SK-N-DZ (cell line): Measurements from ENCODE around the gene ACOX1.

Experiments
- DNase-seq: peaks from one replicate; pipeline ENCODE4 v3.0.0-alpha.2; 2015; ENCODE audit warnings: low spot score

ACOX1 gene

DNA sequence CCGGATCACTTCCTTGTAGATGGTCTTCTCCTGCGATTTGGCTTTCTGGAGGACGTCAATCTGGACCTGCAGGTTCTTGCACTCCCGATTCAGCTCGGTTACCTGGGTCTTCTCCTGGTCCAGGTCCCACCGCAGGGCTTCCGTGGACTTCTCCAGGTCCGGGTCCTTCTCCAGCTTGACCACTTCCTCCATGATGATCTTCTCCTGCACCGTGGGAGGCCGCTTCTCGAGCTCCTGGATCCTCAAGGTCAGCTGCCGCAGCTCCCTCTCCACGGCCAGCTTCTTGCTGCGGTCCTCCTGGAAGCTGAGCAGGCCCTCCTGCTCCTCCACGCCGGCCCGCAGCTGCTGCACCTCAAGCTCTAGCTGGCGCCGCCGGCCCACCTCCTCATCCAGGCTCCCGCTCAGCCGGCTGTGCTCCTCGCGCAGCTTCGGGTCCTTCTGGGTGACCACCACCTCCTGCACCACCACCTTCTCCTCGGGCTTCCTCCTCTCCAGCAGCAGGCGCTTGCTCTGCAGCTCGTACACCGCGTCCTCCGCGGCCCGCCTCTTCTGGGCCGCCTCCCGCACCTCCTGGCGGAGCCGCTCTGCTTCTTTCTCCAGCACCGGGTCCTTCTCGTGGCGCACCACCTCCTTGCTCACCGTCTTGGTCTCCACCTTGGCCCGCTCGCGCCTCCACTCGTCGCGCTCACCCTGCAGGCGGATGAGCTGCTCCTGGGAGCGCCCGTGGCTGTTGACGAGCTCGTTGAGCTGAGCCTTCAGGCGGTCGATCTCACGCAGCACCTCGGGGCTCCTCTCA is 29.9 kb upstream of the ACOX1 start:
- DNase-seq = no peak

DNA sequence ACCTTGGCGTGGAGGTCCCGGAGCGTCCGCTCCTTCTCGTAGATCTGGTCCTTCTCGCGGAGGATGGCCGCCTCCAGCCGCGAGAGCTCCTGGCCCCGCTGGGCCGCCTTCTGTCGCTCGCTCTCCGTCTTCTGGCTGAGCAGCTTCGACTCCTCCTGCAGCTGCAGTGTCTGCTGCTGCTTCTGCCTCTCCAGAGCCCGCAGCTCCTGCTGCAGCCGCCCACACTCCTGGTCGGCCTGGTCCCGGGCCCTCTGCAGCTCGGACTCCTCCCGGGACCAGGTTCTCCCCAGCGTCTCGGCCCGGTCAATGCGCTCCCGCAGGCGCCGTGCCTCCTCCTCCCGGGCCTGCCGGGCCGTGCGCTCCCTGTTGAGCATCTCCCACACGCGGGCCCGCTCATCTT is 29.2 kb upstream of the ACOX1 start:
- no peak for DNase-seq

DNA sequence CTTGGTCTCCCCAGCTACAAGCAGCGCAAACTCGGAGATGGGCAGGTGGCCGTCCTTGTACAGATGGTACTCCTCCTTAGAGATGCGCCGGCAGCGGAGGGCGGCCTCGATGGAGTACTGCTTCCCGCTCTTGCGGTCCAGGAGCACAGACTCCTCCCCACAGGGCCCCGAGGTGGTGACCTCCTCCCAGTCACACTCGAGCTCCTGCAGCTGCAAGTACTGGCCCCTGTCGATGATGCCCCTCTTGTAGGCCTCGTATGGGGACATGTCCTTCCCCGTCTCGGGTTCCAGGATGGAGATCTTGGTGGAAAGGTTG is 28.8 kb upstream of the ACOX1 start:
- no peak for DNase-seq

DNA sequence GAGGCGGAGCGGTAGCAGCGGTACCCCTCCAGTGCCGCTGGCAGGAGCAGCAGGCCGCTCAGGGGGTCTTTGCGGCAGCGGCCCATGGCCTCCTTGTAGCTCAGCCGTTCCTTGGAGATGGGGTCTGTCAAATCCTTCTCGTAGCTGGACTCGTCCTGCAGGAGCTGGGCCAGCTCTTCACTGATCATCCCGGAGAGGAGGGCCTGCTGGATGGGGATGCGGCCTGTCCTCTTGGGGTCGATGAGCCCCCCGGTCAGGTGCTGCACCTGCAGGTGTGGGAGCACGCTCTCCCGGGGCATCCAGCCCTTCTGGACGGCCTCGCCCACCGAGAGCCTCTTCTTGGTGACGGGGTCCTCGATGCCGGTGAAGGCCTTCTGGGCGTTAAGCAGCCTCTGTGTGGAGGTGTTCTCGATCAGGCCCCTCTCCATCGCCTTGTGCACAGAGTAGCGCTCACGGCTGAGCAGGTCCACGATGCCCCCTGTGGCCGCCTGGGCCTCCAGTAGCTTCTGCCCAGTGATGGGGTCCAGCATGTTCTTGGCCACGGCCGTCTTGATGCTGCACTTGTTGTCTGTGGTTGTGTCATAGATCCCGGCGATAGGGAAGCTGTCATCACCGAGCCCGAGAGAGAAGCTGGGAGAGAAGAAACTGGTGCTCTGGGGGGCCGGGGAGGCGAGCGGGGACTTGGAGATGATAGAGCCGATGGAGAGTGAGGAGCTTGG is 28.3 kb upstream of the ACOX1 start:
- DNase-seq = no peak

DNA sequence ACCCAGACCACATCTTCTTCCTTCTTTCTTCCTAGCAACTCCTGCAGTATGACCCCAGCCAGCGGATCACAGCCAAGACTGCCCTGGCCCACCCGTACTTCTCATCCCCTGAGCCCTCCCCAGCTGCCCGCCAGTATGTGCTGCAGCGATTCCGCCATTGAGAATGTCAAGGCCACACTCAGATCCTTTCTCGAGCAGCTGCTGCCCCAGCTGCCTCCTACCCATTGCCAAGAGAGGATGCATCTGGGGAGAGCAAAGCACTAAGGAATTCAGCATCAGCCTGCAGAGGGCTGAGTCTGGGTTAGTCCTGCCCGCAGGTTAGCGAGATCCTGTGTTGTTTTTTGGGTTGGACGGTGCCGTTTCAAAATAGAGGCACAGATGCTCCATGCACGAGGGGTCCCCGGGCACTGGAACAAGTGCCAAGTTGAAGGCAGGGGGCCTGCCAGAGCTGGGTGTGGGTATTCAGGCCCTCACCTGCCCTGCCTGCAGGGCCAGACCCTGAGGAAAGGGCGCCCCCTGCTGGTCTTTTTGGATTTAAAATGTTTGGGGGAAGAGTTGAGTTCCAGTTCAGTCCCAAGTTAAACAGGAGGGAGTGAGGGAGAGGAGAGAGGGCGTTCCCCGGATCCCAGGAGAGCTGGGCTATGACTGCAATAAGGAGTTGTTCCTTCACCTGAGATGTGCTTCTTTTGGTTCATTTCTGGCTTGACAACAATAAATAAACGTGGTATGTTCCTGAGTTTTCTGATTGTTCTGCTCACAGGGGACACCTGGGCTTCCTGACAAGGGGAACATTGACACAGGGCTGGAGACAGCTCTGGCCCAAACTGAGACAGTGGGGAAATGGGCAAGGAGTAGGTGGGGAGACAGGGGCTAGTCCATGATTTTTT is 26.5 kb upstream of the ACOX1 start:
- DNase-seq = peak; percentile 70

DNA sequence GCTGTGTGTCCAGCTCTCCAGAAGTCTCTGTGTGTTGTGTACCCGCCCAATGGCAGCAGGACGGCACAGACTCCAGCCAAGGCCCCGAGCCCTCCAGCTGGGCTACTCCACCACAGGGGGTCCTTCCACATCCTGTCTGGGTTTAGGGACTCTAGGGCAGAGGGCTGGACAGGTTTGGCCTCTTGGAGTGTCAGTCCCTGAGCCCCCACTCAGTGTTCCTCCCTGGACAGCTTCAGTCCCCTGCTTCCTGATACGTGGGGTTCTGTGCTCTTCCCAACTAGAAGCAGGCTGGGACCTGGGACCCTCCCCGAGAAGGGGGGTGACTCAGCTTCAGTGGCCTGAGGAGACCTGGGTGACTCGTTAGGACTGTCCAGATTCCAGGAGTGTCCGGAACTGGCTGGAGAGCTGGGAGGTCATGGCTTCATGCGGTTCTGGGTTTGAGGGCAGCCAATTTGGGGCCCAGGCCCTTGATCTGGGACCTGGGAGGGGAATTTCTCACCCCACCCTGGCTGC is 25.8 kb upstream of the ACOX1 start:
- DNase-seq = no peak

DNA sequence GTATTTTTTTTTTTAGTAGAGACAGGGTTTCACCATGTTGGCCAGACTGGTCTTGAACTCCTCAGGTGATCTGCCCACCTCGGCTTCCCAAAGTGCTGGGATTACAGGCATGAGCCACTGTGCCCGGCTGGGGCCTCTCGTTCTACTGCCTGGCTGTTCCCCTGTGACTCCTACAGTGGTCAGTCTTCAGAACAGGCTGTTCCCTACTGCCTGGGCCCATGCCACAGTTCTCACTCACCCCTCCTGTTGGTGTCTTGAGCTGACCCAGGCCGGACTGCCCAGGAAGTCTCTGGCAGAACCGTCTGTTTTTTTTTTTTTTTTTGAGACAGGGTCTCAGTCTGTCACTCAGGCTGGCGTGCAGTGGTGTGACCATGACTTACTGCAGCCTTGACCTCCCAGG is 24.9 kb upstream of the ACOX1 start:
- no peak for DNase-seq

DNA sequence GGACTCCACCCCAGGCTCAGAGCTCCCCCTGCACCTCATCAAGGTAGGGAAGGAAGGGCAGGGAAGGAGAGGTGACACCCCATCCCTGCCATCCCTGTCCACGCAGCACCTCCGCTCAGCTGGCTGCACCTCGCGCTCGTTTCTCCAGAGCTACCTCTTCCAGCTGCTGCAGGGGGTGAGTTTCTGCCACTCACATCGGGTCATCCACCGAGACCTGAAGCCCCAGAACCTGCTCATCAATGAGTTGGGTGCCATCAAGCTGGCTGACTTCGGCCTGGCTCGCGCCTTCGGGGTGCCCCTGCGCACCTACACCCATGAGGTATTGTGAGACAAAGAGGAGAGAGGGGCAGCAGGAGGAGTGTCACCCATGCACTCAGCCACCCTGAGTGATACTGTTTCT is 23.1 kb upstream of the ACOX1 start:
- DNase-seq = no peak

DNA sequence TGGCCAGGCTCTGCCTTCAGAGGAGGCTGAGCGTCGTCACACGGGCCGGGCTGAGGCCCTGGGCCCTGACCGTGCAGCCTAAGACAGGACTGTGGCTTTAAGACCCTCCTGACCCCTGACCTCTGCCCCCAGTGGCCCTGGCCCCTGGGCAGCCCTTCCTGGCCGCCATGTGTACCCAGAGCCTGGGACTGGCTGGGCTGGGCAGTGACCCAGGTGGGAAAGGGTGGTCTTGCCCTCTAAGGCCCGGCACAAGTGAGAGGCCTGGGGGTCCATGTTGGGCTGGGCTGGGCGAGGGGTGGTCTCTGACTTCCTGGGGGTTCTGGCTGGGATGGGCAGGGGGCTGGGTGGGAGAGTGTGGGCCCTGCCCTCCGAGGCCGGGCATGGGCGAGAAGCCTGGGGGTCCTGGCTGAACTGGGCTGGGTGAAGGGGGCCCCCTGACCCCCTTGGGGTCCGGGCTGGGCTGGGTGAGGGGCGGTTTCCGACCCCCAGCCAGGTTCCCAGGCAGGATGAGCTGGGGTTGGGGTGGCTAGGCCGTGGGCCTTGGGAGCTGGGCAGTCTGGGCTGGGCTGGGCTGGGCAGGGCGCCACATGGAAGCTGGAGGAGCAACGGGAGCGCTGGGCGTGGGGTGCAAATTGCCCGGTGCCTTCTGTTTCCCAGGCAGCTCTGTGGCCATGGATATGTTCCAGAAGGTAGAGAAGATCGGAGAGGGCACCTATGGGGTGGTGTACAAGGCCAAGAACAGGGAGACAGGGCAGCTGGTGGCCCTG is 22.0 kb upstream of the ACOX1 start, which contains the start of gene CDK3:
Gene CDK3 (plus strand): TSS at position 101 of the 767 bp plus-strand sequence. CDS start 571 bp downstream, at position 672.
- DNase-seq = no peak

DNA sequence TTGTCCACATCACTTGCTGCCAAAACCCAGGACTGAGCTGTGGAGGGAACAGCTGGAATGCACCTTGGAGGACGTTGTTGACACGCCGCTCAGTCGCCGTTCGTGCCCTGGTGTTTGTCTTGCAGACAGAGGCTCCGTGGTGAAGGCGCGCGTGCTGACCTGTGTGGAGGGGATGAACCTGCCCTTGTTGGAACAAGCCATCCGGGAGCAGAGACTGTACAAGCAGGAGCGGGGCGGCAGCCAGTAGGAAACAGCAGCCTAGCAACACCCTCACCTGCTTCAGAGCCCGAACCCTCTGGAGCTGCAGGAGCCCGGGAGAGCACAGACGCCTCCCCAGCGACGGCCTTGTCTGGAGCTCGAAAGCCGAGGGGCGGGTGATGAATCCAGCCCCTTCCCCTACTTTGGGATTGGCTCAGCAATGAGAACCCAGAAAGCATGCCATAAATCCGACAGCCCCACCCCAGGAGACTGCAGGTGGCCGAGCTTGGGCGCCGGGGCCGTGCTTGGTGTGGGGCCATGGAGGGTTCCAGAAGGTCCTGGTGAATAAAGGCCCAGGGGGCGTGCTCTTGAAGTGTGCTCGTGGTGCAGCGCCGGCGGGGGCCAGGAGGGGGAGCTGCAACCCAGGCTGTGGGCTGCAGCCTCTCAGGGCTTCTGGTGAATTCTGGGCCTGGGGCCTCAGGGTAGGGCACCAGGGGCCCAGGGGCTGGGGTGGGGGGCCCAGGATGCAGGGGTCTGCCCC is 21.2 kb upstream of the ACOX1 start:
- peak; percentile 71 for DNase-seq

DNA sequence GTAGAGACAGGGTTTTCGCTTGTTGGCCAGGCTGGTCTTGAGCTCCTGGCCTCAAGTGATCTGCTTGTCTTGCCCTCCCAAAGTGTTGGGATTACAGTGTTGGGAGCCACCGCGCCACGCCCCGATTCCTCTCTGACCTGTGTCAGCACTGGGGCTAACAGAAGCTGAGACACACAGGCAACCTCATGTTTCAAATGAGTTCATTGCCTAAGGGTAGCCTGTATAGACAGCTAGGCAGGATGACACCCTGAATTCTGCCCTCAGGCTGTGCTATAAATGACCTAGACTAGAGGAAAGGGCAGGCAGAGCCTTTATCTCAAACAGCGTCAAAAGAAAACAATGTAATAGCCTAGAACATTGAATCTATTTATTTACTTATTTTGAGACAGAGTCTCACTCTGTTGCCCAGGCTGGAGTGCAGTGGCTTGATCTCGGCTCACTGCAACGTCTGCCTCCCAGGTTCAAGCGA is 19.4 kb upstream of the ACOX1 start:
- DNase-seq = no peak

DNA sequence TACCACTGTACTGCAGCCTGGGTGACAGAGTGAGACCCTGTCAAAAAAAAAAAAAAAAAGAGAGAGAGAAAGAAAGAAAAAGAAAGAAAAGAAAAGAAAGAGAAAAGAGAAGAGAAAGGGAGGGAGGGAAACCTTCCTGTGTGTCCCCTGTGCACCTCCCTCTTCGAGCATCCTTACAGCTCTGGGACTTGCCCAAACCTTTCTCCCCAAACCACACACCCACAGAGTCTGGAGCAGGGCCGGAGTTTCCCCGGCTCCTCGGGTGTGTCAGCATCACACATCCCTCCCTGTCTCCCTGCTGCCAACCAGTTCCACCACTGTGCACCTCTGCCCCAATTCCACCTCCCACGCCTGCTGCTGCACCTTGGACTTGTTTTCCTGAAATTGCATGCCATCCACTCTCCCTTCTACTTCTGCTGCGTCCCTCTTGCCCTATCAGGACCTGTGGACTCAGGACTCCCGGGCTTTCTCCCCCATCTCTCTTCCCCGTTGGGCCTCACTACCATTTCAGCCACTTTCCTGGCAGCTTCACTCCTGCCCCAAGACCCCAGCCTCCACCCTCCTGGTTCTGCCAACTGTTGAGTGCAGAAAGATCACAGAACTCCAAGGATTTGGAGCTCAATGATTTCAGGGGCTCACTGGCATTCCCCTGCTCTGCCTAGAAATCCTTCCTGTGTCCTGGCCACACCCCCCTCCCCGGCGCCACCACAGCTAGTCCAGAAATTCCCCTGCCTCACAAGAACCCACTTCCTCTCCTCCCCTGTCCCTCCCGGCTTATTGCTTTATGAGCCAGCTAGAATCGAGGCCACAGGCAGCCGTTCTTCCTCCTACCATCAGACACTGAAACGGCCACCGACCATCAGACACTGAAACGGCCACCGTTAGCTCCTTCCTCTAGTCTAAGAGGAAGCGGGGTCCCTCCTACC is 18.0 kb upstream of the ACOX1 start:
- DNase-seq = no peak

DNA sequence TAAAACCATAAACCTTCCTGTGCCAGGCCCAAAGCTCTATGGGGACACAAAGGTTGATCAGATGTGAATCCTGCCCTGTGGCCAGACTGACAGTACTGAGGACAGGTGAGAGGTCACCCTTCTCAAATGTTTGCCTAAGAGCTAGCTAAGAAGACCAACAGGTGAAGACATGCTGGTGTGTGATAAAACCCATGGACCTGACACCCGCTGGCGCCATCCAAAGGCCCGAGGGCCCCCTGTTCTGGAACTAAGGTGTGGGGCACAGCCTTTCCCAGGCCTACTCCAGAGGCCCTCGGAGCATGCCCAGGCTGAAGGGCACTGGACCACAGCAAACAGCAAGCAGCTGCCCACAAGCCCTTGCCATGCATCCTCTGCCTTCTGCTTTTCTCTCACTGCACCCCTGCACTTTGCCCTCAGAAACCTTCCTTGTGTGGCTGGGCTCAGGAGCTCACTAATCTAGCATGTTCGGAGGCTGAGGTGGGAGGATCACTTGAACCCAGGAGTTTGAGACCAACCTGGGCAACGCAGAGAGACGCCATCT is 16.5 kb upstream of the ACOX1 start:
- DNase-seq = no peak

DNA sequence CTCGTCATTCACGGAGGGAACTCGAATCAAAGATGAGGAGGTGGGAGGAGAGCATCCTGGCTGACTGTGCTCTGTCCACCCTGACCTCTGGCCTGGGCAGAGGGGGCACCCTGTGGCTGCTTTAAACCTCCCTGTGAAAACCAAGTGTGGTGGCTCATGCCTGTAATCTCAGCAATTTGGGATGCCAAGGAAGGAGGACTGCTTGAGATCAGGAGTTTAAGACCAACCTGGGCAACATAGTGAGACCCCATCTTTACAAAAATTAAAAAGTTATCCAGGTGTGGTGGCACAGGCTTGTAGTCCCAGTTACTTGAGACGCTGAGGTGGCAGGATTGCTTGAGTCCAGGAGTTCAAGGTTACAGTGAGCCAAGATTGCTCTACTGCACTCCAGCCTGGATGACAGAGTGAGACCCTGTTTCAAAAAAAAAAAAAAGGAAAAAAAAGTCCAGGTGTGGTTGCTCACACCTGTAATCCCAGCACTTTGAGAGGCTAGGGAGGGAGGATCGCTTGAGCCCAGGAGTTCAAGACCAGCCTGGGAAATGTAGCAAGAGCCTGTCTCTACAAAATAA is 15.9 kb upstream of the ACOX1 start:
- DNase-seq = no peak

DNA sequence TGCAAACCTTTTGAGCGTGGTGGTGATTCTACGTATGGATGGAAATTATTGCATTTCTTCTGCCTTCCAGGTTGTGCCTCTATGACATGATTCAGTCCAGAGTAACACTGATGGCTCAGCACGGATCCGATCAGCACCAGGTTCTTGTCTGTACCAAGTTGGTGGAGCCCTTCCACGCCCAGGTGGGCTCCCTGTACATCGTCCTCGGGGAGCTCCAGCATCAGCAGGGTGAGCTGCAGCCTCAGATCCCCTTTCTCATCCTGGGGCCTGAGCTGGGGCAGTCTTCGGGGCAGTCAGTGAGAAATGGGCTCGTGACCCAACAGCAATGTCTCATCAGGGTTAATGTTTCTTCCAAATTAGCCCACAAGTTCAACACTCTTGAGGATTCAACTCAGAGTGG is 12.4 kb upstream of the ACOX1 start:
- no peak for DNase-seq

DNA sequence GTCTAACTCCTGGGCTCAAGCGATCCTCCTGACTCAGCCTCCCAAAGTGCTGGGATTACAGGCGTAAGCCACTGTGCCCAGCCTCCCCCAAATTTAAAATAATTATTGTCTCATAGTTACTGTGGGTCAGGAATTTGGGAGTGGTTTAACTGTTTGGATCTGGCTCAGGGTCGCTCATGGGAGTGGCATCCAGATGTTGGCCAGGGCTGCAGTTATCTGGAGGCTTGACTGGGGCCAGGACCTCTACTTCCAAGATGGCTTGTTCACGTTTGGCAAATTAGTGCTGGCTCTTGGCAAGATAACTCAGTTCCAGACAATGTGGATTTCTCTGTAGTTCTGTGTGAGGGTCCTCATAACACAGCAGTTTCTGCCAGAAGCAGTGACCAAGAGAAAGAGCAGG is 8.1 kb upstream of the ACOX1 start:
- DNase-seq = no peak

DNA sequence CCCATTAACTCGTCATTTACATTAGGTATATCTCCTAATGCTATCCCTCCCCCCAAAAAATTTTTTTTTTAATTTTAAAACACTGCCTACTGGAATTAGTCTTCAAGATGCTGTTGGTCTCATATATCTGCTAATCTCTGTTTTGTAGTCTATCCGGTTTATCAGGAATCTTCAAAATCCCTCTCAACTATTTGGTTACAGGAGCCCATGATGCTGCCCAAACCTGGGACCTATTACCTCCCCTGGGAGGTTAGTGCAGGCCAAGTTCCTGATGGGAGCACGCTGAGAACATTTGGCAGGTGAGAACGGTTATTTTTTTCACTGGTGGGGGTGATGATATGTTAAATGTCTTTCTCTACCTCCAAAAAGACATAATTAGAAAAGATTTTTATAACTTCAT is 7.0 kb upstream of the ACOX1 start:
- no peak for DNase-seq

DNA sequence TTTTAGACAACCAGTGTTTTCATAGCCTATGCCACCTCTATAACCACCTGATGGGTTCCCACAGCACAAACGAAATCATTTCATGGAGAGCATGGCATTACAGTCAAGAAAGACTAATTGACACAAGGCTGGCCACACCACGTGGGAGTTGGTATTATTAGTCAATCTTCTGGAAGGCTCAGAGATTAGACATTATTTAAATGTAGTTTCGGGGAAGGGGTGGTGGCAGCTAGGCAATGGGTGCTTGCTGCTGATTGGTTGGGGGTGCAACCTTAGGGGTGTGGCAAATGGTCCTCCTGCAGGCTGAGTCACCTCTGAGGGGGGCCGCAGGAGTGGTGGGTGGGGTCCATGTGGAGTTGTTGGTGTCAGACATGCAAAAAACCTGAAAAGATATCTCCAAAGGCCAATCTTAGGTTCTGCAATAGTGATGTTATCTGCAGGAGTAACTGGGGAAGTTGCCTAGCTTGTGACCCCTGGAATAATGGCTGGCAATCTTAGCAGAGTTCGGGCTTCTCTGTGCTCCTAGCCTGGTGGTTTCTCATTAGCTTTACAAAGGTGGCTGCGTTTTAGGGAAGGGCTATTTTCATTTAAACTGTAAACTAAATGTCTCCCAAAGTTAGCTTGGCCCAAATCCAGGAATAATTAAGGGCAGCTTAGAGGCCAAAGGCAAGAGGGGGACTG is 4.7 kb upstream of the ACOX1 start:
- no peak for DNase-seq
